Cardiac fibroblast (primary cell): ENCODE data around the gene OR4D5.

Experiments used
- DNase-seq, 2 donors: peaks; one replicate each; pipeline versions ENCODE4 v3.0.0 to v3.0.0-alpha.2; 2010; ENCODE audit warnings: low read depth in 2 of 2
- H3K4me3 ChIP-seq, 2 donors: replicated peaks in 1 of 2; 1 replicate in 1 of 2; 2 replicates in 1 of 2; pipeline ENCODE4 v1.5.1; 2011; ENCODE audit warnings: low read depth in 2 of 2, low read length in 2 of 2, mild to moderate bottlenecking in 2 of 2, moderate library complexity in 1 of 2
- TF ChIP-seq, protein P1 (sequence below): IDR thresholded peaks from one replicate; pipeline ENCODE4 v1.5.1; 2011; ENCODE audit warnings: low read depth, mild to moderate bottlenecking, low read length, inconsistent platforms

The OR4D5 gene

GRCh38 chr11:123920943-123921342, 18.5 kb upstream of the OR4D5 start:
- no peak for DNase-seq
- TF ChIP-seq, protein P1, sequence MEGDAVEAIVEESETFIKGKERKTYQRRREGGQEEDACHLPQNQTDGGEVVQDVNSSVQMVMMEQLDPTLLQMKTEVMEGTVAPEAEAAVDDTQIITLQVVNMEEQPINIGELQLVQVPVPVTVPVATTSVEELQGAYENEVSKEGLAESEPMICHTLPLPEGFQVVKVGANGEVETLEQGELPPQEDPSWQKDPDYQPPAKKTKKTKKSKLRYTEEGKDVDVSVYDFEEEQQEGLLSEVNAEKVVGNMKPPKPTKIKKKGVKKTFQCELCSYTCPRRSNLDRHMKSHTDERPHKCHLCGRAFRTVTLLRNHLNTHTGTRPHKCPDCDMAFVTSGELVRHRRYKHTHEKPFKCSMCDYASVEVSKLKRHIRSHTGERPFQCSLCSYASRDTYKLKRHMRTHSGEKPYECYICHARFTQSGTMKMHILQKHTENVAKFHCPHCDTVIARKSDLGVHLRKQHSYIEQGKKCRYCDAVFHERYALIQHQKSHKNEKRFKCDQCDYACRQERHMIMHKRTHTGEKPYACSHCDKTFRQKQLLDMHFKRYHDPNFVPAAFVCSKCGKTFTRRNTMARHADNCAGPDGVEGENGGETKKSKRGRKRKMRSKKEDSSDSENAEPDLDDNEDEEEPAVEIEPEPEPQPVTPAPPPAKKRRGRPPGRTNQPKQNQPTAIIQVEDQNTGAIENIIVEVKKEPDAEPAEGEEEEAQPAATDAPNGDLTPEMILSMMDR = no peak
- H3K4me3 ChIP-seq = no peak overlapping the region

- TF ChIP-seq, protein P1 = no peak
- no peak overlapping the region for H3K4me3 ChIP-seq
- no peak for DNase-seq
Observed at GRCh38 chr11:123924027-123924426, 15.4 kb upstream of the OR4D5 start.

DNA sequence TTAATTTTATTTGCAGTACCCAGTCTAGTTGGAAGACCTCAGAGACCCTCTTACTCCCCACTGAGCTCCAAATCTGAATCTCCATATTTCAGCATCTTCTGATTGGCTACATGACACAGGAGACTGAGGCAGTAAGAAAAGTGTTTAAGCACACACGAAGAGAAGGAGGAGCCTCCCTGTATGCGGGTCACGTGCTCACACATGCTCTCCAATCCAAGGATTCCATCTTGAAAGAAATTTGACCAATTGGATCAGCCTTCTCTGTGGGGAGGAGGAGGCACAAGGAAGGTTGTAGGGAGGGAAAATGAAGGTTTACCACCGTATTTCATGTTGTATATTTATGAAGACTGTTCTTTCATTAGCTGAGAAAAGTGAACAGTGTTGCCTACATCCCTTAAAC, 3.0 kb downstream of the OR4D5 start:
- no peak overlapping the region for H3K4me3 ChIP-seq
- no peak for DNase-seq
- TF ChIP-seq, protein P1 = no peak

DNA sequence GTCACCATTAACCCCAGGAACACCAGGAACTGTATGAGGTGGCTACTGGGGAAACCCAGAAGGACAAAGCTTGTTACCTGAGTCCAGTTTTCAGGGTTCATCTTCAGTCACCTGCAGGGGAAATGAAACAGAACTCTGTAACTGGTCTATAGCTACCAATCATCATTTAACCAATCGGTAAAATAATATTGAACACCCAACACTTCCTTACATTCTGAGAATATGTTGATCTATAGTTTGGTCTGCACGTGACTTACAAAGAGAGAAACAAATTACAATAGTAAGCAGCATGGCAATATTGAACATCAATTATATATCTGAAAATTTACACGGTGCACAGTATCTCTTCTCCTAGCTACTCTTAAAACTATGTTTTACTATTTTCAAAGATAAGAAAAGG, 4.3 kb downstream of the OR4D5 start, which contains the start of gene OR6T1:
TSS of gene OR6T1 (minus strand) at position 101 of the 400 bp plus-strand sequence. CDS start at position 101, 0 bp downstream.
- TF ChIP-seq, protein P1 = no peak
- no peak within 1 kb of the TSS for H3K4me3 ChIP-seq

DNA sequence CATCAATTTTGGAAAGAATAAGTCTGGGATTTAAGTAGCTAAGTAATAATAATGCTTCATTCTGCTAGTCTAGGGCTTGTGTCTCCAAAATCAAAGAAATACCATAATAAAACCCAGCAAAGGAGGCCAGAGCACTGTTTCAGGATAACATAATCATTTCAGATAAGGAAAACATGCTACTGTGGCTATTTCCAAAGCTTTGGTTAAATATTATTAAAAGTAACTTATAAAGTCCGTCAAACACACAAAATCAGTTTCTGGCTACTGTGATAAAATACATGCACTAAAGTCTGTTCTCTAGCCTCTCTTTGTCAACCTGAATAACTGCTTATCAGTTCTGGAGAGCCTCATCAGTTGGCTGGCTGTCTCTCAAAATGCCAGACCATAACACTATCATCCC, 5.7 kb downstream of the OR4D5 start:
- no peak for DNase-seq
- no peak overlapping the region for H3K4me3 ChIP-seq
- TF ChIP-seq, protein P1 = no peak

More for the DNA sequence above, 4.3 kb downstream of the OR4D5 start, which contains the start of gene OR6T1:
- no peak for DNase-seq

DNA sequence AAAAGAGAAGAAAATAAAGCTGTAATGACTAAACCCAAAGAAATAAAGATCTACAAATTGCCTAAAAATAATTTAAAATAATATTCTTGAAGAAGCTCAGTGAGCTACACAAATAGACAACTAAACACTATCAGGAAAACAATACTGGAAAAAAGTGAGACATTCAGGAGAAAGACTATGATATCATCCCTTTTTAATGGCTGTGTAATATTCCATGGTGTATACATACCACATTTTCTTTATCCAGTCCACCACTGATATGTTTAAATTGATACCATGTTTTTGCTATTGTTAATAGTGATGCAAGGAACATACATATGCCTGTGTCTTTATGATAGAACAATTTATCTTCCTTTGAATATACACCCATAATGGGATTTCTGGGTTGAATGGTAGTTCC, 17.3 kb downstream of the OR4D5 start:
- DNase-seq = no peak
- TF ChIP-seq, protein P1 = no peak
- no peak overlapping the region for H3K4me3 ChIP-seq

- no peak overlapping the region for H3K4me3 ChIP-seq
- TF ChIP-seq, protein P1 = no peak
- DNase-seq = peak; percentile 80 to 95
Observed at GRCh38 chr11:123973816-123974215, 34.4 kb downstream of the OR4D5 start.
